CD4-positive, alpha-beta T cell treated with Interleukin-6 at 100 ng/mL for 8 hours (primary cell): ENCODE results near the gene TEKT5.
"Not testable (repeated sequence)": the region's sequence is repeated elsewhere in the genome, so short reads cannot be mapped to it uniquely, and the experiment has no call there.

Experiments
- DNase-seq: peaks from one replicate; pipeline ENCODE4 v3.0.0-alpha.2; 2020; ENCODE audit warnings: mixed read lengths, low spot score

TEKT5 gene

DNA sequence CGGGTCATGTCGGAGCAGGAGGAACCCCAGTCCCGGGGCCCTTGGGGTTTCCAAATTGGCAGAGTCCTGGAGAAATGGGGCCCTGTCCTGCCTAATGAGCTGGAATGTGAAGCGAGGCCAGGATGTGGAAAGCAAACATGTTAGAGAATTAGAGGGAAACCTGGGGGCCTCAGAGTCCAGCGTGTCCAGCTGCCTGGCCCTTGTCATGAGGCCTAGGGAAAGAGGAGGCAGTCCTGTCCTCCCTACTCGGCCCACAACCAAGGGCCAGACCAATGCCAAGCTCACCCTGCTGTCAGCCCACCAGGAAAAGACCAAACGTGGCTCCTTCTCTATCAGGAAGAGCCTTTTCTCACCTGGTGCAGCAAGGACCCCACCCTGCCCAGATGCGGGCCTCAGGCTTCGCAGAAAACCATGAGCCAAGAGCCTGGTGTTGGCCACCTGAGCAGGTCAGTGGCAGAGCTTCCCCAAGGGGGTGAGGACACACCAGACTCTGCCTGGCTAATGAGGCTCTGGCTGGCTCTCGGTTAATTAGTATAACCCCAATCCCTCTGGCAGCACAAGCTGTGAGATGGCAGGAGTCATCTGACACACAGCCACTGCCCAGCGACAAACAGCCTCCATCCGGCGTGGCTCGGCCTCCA is 10.1 kb downstream of the TEKT5 start:
- no peak for DNase-seq

DNA sequence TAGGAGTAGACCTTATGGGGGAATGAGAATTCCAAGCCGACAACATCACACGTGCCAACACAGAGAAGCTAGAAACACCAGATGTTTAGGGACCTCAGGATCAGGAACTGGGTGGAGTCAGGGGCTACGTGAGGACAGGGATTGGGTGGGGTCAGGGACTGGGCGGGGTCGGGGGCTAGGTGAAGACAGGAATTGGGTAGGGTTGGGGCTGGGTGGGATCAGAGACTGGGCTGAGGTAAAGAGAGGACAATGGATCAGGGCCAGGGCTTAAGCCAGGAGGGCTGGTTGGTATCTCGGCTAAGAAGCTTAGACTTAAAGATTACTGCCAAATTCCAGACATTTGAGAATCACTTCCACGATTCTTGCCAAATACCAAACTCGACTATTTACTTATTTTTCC is 11.6 kb downstream of the TEKT5 start:
- no peak for DNase-seq

DNA sequence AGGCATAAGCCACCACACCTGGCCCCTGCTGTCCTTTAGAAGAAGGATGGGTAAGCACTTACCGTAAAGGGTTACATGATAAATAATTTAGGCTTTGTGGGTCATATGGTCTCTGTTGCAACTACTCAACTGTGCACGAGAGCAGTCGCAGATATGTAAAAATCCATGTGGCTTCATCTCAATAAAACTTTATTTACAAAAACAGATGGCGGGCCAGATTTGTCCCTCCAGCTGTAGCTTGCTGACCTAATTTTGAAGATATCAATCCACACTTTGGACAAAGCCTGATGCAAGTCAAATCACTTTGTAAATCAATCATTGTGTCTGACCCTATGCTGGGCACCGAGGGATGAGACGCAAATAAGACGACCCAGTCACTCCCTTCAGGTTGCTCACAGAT is 12.1 kb downstream of the TEKT5 start:
- DNase-seq: no peak

DNA sequence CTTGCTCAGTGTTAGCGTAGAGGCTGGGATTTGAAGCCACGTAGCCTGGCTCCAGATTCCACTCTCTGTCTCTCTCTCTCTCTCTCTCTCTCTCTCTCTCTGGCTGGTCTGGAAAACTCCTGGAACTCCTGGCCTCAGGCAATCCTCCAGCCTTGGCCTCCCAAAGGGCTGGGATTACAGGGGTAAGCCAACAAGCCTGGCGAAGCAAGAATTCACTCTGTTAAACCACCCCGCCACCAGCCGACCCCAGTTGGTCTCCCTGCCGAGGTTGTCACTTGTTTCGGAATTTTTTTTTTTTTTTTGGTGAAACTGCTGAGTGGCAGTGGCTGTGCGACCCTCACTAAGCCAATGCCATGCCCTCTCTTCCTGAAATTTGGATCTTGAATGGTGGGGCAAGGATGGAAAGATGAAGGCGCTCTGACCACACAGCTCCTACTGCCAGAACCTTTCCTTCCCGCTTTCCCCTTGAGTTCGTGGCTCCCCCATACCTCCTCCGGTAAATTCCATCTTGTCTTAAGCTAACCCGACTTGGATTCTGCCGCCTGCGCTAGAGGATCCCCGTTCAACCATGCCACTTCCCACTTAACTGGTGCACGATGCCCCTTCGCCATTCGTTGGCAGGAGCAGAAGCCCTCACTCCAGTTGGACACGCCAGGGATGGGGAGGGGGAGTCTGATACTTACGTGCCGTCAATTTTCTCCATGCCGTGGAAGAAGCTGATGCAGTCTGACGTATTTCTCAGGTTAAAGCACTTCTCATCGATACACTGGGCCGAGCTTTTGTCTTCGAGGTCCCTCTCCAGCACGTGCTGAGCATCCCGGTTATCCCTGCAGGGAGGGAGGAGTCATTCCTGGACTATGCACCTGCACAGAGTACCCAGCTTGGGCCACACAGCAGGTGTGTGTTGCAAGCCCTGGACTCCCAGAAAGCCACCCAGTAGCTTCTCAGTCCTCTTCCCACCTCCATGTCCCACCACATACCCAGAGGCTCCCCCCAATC is 13.1 kb downstream of the TEKT5 start:
- no peak for DNase-seq

DNA sequence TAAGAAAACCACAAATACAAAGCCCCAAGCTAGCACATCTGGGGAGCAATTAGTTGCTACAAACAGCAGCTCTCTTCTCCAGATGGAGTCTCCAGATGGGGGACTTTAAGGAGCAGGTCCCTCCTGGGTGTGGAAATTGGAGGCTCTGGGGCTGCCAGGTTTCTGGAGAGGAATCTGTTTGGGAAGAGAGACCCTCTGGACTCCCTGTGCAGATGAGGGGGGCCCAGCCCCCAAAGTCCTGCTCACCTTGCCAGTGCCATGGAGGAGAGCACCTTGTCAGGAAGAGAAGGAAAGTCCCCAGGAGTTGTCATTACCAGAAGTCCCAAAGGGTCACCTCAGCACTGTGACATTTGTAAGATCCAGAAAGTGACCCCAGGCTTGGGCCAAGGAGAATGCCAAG is 14.8 kb downstream of the TEKT5 start:
- no peak for DNase-seq

DNA sequence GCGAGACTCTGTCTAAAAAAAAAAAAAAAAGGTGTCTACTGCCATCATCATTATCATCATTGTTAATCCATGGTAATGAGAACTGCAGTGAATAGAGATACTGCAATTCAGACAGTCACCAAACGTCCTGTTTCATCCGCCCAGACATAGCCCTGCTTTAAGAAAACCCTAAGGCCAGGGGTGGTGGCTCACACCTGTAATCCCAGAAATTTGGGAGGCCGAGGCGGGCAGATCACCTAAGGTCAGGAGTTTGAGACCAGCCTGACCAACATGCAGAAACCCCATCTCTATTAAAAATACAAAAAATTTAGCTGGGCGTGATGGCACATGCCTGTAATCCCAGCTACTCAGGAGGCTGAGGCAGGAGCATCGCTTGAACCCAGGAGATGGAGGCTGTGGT is 15.3 kb downstream of the TEKT5 start:
- DNase-seq: not testable (repeated sequence)

DNA sequence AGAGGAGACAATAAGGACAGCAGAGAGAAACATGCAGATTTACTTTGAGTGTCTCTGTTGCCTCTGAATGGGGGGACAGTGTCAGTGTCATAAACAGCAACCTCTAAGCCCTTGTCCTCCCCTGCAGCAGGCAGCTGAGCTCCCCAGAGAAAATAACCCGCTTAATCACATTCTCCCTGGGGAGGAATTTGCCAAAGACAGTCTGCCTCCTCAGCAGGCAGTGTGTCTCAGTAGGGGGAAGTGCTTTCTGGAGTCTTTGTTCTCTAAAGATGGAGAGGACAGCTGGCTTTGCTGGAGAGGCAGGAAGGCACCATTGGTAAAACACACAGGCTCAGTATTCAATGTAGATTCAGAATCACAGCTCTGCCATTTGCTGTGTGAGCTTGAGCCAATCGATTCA is 16.1 kb downstream of the TEKT5 start:
- no peak for DNase-seq

DNA sequence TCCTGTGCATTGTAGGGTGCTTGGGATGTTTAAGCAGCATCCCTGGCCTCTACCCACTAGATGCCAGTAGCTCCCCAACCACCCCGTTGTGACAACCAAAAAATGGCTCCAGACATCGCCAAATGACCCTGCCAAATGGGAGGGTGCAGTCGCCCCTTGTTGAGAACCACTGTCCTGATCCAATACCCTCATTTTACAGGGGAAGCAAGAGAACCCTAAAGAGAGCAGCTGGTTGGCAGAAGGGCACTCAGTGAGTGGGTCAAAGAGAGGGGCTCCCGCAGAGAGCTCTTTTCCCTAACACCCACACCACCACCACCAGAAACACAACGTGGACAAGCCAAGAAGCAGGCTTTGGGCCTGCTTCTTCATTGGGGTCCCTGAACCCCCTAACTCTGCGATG is 18.4 kb downstream of the TEKT5 start:
- no peak for DNase-seq

DNA sequence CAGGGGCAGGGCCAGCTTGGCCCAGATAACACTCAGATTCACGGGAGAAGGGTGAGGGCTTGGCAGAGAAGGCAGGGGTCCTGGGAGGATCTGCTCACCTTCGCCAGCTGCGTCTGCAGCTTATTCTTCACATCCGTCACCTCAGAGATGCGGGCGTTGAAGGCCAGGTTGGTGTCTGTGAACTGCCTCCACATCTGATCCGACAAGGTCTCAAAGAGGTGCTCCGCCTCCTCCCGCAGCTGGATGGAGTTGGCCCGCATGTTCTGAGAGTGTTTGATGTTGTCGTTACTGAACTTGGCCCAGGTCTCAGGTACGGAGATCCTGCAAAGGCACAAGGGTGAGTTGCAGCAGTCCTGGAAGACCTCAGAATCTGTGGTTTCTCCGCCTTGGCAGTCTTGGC is 18.9 kb downstream of the TEKT5 start:
- no peak for DNase-seq

DNA sequence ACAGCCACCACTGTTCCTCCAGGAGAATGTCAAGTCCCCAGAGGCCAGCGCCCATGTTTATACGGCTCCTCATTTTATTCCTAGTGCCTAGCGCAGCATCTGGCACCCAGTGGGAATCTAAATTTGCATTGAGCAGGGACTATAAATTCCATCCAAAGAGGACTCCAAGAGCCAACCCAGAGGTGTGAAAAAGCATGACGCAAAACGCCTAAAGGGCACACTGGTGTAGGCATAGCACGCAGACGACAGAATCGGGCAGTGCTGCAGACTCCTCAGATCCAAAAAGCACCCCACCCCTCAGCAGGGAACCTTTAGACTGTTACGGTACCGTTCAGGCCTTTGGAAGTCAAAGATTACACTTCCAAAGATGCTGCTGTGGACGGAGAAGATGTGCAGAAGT is 19.5 kb downstream of the TEKT5 start:
- no peak for DNase-seq

DNA sequence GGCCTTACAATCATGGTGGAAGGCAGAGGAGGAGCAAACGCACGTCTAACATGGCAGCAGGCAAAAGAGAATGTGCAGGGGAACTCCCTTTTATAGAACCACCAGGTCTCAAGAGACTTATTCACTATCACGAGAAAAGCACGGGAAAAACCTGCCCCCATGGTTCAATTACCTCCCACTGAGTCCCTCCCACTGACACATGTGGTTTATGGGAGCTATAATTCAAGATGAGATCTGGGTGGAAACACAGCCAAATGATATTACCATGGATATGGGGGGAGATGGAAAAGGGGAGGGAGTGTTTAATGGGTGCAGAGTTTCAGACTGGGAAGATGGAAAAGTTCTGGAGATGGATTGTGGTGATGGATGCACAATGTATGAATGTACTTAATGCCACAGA is 23.0 kb downstream of the TEKT5 start:
- DNase-seq: no peak

DNA sequence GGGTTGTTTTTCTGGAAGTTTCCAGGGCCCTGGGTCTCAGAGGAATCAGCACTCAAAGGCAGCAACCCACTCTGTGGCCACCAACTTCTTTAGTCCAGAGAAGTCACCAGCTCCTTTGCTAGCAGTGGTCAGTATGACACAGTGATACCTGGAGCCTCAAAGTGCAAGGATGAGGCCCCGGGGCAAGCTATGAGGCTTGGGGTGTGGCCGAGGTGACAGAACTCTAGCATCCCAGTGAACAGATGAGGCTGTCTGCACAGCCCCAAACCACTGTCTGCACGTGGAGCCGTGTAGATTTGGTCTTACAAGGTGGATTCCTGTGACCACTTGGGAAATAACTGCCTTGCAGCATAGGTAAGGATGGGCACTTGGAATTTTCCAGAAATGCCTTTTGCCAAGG is 24.9 kb downstream of the TEKT5 start:
- DNase-seq: no peak

DNA sequence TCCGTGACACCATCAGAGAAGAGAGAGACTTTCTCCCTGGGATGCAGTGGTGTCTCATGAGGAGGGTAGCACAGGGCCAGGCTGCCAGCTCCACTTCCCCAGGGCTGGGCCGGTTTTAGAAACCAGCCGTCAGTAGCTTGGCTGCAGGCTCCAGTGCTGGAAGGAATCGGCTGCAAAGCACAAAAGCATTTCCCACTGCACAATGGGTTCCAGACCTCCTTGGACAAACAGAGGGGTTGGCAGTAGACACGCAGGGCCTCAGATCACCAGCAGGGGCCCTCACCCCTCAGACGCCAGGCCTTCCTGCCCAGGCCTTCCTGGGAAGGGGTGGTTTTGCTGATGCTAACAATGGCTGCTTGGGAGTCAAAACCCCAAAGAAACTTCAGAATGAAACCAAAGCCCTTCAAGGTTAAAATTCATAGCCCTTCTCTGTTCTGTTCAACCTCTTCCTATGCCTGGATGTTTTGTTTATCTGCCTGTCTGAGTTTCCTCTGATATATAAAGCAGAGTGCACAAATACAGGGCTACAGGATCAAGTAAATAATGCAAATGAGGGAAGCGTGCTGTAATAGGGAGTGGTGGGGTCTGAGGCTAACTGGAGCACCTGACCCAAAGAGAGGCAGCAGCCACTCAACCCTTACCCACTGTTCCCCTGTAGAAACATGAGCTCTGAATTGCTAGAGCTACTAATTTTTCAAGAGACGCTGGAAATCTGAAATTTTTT is 26.2 kb downstream of the TEKT5 start:
- no peak for DNase-seq

DNA sequence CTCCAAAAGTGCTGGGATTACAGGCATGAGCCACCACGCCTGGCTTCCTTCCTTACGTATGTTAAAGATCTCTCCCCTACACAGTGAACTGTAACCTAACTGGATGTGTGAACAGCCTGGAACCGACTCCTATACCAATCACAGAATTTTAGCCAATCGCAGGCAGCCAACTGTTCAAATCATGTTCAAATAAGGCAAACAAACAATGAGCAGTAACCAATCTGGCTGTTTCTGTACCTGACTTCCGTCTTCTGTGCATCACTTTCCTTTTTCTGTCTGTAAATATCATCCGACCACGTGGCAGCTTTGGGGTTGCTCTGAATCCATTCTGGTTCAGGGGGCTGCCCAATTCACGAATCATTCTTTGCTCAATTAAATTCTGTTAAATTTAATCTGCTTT is 27.5 kb downstream of the TEKT5 start:
- no peak for DNase-seq

DNA sequence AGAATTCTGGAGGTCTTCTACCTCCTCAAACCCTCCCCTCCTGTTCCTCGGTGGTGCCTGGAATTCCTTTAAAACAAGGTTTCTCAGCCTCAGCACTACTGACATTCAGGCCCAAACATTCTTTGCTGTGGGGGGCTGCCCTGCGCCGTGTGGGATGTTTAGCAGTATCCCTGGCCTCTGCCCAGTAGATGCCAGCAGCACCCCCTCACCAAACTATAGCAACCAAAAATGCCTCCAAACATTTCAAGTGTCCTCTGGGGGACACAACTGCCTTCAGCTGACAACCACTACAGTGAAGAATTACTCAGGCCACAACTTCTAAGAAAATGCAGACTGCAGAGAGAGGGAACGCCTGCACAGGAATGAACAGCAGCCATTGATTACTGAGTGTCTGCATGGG is 28.4 kb downstream of the TEKT5 start:
- DNase-seq: no peak

DNA sequence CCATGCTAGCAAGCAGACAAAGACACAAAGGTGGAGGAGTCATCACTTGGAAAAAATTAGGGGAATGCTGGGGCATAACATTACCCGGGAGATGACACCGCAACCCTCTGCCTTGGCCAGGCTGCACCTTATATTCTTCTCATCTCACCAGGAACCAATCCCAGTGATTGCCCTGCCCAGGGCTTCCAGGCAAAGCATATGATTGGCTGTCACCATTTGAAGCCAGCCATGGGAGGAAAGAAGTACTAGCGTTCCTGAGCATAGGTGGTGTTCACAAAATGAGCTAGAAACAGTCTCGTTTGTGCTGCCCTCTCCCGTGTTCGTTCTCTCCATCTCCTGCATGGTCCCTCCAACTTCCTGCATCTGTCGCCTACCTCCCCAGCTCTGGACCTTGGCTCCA is 29.6 kb downstream of the TEKT5 start:
- no peak for DNase-seq

DNA sequence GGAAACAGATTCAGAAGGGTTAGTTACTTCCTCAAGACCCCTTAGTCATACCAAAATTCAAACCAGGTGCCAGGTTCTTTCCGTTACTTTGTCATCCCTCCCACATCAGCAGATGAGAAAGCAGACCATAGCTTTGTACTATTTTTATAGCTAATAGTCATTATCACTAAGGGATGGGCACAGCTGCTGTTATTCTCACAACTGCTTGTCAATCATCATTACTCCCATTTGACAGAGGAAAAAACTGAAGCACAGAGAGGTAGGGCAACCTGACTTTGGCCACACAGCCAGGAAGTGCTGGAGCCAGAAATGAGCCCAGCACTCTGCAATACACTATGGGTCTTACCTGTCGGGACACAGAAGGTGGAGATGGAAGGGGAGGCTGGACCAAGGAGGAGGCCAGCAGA is 30.0 kb downstream of the TEKT5 start:
- no peak for DNase-seq

DNA sequence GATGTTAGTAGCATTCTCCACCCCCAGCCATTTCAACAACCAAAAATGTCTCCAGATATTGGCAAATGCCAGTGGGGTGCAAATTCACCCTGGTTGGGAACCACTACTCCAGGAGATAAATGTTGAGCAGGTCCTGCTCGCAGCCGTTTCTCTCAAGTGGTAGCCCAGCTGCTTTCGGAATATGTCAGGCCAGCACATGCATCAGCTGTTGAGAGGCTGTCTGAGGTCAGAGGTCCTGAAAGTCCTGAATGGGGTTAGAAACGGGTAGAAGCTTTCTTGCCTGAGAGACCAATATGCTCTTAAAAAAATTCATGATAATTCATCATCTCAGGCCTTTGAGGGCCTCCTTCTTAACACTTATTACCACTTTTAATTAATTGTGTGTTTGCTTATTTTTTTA is 31.0 kb downstream of the TEKT5 start:
- DNase-seq: no peak

DNA sequence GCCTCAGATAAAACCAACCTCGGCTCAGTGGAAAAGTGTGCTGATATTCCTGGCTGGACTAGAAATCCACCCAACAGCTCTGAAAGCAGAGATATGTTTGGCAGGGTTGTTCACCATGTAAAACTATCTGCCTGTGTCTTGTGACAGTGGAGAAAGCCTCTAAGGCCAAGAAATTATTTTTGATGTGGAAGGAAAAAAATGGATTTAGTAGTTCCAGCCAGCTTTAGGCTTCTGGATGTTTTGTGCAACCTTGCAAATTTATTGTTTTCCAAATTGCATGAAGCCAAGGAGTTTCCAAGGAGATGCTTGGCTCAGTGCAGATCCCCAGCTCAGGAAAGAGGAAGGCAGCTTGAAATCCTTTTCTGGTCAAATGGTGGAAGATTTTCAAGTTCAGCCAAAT is 31.6 kb downstream of the TEKT5 start:
- DNase-seq: no peak

DNA sequence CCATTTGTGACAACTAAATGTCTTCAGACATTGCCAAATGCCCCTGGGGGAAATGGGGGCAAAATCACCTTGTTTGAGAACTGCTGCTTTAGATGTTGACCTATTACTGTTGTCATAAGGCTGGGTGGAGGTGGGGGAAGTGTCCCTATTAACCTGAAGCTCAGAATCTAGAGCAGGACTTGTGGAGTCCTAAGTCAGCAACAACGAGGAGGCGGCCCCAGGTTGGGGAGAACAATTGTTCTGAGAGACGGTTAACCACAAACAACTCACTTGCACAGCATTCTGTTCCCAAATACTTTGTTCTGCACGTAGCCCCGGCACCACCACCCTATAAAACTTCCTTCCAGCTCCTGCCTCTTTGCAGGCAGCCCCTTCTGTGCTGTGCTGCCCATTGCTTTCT is 32.5 kb downstream of the TEKT5 start:
- DNase-seq: no peak

DNA sequence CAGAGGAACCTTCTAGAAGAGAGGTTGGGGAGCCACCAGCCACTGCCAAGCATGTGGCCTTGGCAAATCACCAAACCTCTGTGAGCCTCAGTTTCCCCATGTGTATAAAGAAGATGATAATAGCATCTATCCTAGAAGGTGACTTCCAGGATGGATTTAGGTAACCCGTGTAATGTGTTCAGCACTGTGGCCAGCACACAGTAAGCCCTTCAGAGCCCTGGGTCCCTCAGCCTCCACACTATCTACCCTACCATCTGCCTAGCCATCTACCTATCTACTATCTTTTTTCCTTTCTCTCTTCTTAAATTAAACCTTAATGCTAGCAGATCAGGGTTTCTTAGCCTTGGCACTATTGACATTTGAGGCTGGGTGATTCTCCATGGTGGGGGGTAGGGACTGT is 33.0 kb downstream of the TEKT5 start:
- DNase-seq: no peak

DNA sequence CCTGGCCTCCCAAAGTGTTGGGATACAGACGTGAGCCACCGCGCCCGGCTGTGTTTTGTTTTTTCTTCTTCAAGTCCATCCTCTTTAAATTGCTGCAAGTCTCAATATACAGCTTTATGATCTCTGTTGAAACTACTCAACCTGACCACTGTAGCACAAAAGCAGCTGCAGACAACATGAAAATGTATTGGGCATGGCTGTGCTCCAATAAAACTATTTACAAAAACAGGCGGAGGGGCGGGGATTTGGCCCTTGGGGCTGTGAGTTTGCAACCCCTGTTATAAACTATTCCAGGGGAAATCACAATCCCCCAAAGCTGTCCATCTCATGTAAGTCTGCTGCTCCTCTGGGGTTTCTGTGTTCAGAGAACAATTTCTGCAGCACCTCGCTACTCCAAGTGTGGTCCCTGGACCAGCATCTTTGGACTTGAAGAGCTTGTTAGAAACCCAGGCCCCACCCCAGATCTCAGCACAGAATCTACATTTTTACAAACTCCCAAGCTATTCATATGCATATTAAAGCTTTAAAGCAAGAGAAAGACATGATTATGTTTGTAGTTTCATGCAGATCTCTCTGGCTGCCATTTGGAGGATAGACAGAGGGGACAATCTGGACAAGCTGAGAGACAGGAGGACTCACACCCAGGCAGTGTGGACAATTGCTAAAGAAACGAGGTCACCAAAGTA is 33.6 kb downstream of the TEKT5 start:
- DNase-seq: no peak
